ENCODE measurements around the gene ACAD8. TPM values are rescaled to one million over a fixed set of nuclear protein-coding genes. Genes with fewer than 3 reads are reported as not detected.

Gene ACAD8
- total RNA-seq, 1 donor from 2014 or later, result 23.1 TPM

GRCh38 chr11:134264966-134265764, 11.8 kb downstream of the ACAD8 start:
- ATAC-seq (ENCODE audit: low read depth) (no peak), DNase-seq (no peak)
- intact Hi-C loops (cut with micrococcal nuclease), result no loop called here
- CTCF ChIA-PET, result interaction anchor here (0.6 to 1.4 kb wide), 2 partner anchors 13 to 215 kb away, joined by 3 read pairs; no protein-coding TSS in a partner anchor
- no peaks in the 10 kb centered on the region for H3K4me1 Mint-ChIP-seq
- peaks cover 34% of the 10 kb centered on the region for H3K36me3 Mint-ChIP-seq (ENCODE audit: low read depth)
- no peak overlapping the region for H3K27ac Mint-ChIP-seq
- H3K27me3 Mint-ChIP-seq, result peaks cover 11% of the 10 kb centered on the region
- H3K4me3 Mint-ChIP-seq, result no peak overlapping the region
- TF ChIP-seq, protein P1, sequence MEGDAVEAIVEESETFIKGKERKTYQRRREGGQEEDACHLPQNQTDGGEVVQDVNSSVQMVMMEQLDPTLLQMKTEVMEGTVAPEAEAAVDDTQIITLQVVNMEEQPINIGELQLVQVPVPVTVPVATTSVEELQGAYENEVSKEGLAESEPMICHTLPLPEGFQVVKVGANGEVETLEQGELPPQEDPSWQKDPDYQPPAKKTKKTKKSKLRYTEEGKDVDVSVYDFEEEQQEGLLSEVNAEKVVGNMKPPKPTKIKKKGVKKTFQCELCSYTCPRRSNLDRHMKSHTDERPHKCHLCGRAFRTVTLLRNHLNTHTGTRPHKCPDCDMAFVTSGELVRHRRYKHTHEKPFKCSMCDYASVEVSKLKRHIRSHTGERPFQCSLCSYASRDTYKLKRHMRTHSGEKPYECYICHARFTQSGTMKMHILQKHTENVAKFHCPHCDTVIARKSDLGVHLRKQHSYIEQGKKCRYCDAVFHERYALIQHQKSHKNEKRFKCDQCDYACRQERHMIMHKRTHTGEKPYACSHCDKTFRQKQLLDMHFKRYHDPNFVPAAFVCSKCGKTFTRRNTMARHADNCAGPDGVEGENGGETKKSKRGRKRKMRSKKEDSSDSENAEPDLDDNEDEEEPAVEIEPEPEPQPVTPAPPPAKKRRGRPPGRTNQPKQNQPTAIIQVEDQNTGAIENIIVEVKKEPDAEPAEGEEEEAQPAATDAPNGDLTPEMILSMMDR (IDR thresholded peaks at IDR 0.05), result no peak
- no peaks in the 10 kb centered on the region for H3K9me3 Mint-ChIP-seq
- POLR2A ChIA-PET, result no interaction called here

DNA sequence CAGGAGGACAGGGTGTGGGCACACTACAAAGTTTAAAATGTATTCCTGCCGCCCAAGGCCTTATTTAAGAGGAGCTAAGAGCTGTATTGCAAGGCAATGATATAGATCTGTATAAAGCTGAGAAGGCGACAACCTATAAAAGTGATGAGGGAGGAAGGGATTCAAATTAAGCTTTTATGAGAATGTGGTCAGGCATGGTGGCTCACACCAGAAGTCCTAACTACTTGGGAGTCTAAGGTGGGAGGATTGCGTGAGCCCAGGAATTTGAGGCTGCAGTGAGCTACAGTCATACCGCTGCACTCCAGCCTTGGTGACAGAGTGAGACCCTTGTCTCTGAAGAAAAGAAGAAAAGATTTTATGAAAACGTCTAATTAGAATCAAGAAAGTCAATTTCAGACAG, 13.1 kb downstream of the ACAD8 start:
- POLR2A ChIA-PET, result no interaction called here
- intact Hi-C loops (cut with micrococcal nuclease), result no loop called here
- TF ChIP-seq, protein P1 (IDR thresholded peaks at IDR 0.05), result no peak

GRCh38 chr11:134266841-134267251, 13.5 kb downstream of the ACAD8 start:
- CTCF ChIA-PET, result no interaction called here
- POLR2A ChIA-PET, result no interaction called here
- Mint-ChIP-seq H3K4me3 (no peak overlapping the region), H3K4me1 (no peaks in the 10 kb centered on the region), H3K27me3 (peaks cover 24% of the 10 kb centered on the region), H3K27ac (no peak overlapping the region), H3K9me3 (no peaks in the 10 kb centered on the region), H3K36me3 (ENCODE audit: low read depth) (peaks cover 18% of the 10 kb centered on the region)
- no peak for ATAC-seq (ENCODE audit: low read depth)
- no peak for DNase-seq
- intact Hi-C loops (cut with micrococcal nuclease), result no loop called here
- TF ChIP-seq, protein P1 (IDR thresholded peaks at IDR 0.05), result no peak

More for the DNA sequence above, 13.1 kb downstream of the ACAD8 start:
- H3K9me3 Mint-ChIP-seq, result no peaks in the 10 kb centered on the region
- CTCF ChIA-PET, result no interaction called here
- no peak overlapping the region for H3K4me3 Mint-ChIP-seq
- H3K36me3 Mint-ChIP-seq (ENCODE audit: low read depth), result peaks cover 22% of the 10 kb centered on the region
- no peak overlapping the region for H3K27ac Mint-ChIP-seq
- ATAC-seq (ENCODE audit: low read depth) (no peak), DNase-seq (no peak)
- no peaks in the 10 kb centered on the region for H3K4me1 Mint-ChIP-seq
- H3K27me3 Mint-ChIP-seq, result peaks cover 21% of the 10 kb centered on the region

DNA sequence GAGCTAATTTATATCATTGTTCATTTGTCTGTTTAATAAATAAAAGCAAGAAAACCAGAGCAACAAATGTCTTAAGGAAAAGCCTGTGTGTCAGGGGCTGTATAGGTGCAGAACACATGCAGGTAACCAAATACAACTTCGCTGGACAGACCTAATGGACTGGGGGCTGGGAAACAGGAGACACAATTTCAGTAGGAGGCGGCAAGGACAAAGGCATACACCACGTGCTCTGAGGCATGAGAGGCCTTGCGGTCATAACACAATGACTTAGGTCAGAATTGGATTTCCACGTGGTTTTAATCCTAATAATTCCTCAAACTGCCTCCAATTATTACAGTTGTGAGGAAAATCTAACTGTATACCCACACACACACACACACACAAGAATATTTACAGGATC, 14.1 kb downstream of the ACAD8 start:
- ATAC-seq (ENCODE audit: low read depth), result no peak
- DNase-seq, result no peak
- no peaks in the 10 kb centered on the region for H3K4me1 Mint-ChIP-seq
- ChIA-PET POLR2A (no interaction called here), CTCF (no interaction called here)
- intact Hi-C loops (cut with micrococcal nuclease), result no loop called here
- H3K27ac Mint-ChIP-seq, result no peak overlapping the region
- peaks cover 27% of the 10 kb centered on the region for H3K27me3 Mint-ChIP-seq
- peaks cover 12% of the 10 kb centered on the region for H3K36me3 Mint-ChIP-seq (ENCODE audit: low read depth)
- no peaks in the 10 kb centered on the region for H3K9me3 Mint-ChIP-seq
- no peak overlapping the region for H3K4me3 Mint-ChIP-seq
- TF ChIP-seq, protein P1 (IDR thresholded peaks at IDR 0.05), result no peak

- DNase-seq (no peak), ATAC-seq (ENCODE audit: low read depth) (no peak)
- Mint-ChIP-seq H3K27ac (no peak overlapping the region), H3K9me3 (no peaks in the 10 kb centered on the region), H3K36me3 (ENCODE audit: low read depth) (peaks cover 7% of the 10 kb centered on the region), H3K27me3 (peaks cover 32% of the 10 kb centered on the region), H3K4me1 (peaks cover 2% of the 10 kb centered on the region), H3K4me3 (no peak overlapping the region)
- ChIA-PET CTCF (no interaction called here), POLR2A (no interaction called here)
- TF ChIP-seq, protein P1 (IDR thresholded peaks at IDR 0.05), result no peak
- intact Hi-C loops (cut with micrococcal nuclease), result no loop called here
These were observed 14.6 kb downstream of the ACAD8 start for GRCh38 chr11:134267966-134268365.
